ENCODE data around the gene WFDC9.

WFDC9 gene

GRCh38 chr20:45611054-45611453 lies 20.0 kb downstream of the WFDC9 start:
- H3K4me3 ChIP-seq, result no peak overlapping the region
- no peak for TF ChIP-seq CTCF (IDR thresholded peaks at IDR 0.05)
- intact Hi-C loops (cut with DNase I; ENCODE audit: low total_unique reads), result no loop called here

GRCh38 chr20:45607810-45608209 lies 23.3 kb downstream of the WFDC9 start:
- H3K36me3 ChIP-seq, result no peaks in the 10 kb centered on the region
- H3K27me3 ChIP-seq, result peaks cover 0 to 2% of the 10 kb centered on the region in 2 donors
- peaks cover 0 to 13% (median 8%) of the 10 kb centered on the region in 3 donors for H3K9me3 ChIP-seq
- H3K27ac ChIP-seq, result no peak overlapping the region
- intact Hi-C loops (cut with DNase I; ENCODE audit: low total_unique reads), result no loop called here
- no peaks in the 10 kb centered on the region for H3K4me1 ChIP-seq
- no peak overlapping the region for H3K4me3 ChIP-seq
- no peak for TF ChIP-seq CTCF (IDR thresholded peaks at IDR 0.05)
- DNase-seq, result no peak

More at GRCh38 chr20:45611054-45611453, 20.0 kb downstream of the WFDC9 start:
- Histone ChIP-seq H3K9me3 (peaks cover 0 to 13% (median 8%) of the 10 kb centered on the region in 3 donors), H3K27ac (no peak overlapping the region), H3K4me1 (no peaks in the 10 kb centered on the region), H3K36me3 (no peaks in the 10 kb centered on the region), H3K27me3 (peaks cover 0 to 2% of the 10 kb centered on the region in 2 donors)
- DNase-seq, result no peak

- peaks cover 0 to 13% of the 10 kb centered on the region in 2 donors for H3K27me3 ChIP-seq
- H3K4me3 ChIP-seq, result no peak overlapping the region
- H3K9me3 ChIP-seq, result no peaks in the 10 kb centered on the region
- H3K27ac ChIP-seq, result no peak overlapping the region
- H3K36me3 ChIP-seq, result no peaks in the 10 kb centered on the region
- no peak for TF ChIP-seq CTCF (IDR thresholded peaks at IDR 0.05)
- intact Hi-C loops (cut with DNase I; ENCODE audit: low total_unique reads), result no loop called here
- no peak for DNase-seq
- H3K4me1 ChIP-seq, result no peaks in the 10 kb centered on the region
These were observed 35.8 kb downstream of the WFDC9 start for GRCh38 chr20:45595235-45595634.

- H3K4me3 ChIP-seq, result no peak overlapping the region
- DNase-seq, result no peak
- H3K9me3 ChIP-seq, result no peaks in the 10 kb centered on the region
- intact Hi-C loops (cut with DNase I; ENCODE audit: low total_unique reads), result no loop called here
- no peak overlapping the region for H3K27ac ChIP-seq
- no peaks in the 10 kb centered on the region for H3K36me3 ChIP-seq
- H3K27me3 ChIP-seq, result peaks cover 0 to 13% of the 10 kb centered on the region in 2 donors
- no peak for TF ChIP-seq CTCF (IDR thresholded peaks at IDR 0.05)
- H3K4me1 ChIP-seq, result no peaks in the 10 kb centered on the region
These were observed 37.6 kb downstream of the WFDC9 start for GRCh38 chr20:45593498-45593897.

- H3K36me3 ChIP-seq, result no peaks in the 10 kb centered on the region
- H3K9me3 ChIP-seq, result no peaks in the 10 kb centered on the region
- peaks cover 0 to 13% of the 10 kb centered on the region in 2 donors for H3K27me3 ChIP-seq
- H3K4me3 ChIP-seq, result no peak overlapping the region
- H3K4me1 ChIP-seq, result no peaks in the 10 kb centered on the region
- peak; percentile 13 to 14 for TF ChIP-seq CTCF (IDR thresholded peaks at IDR 0.05)
- DNase-seq, result no peak
- no peak overlapping the region for H3K27ac ChIP-seq
- intact Hi-C loops (cut with DNase I; ENCODE audit: low total_unique reads), result no loop called here
These were observed 38.4 kb downstream of the WFDC9 start for GRCh38 chr20:45592574-45593189.

GRCh38 chr20:45589725-45590124 lies 41.4 kb downstream of the WFDC9 start:
- DNase-seq, result no peak
- TF ChIP-seq CTCF (IDR thresholded peaks at IDR 0.05), result no peak
- Histone ChIP-seq H3K36me3 (no peaks in the 10 kb centered on the region), H3K9me3 (no peaks in the 10 kb centered on the region), H3K27ac (no peak overlapping the region), H3K4me1 (no peaks in the 10 kb centered on the region), H3K4me3 (no peak overlapping the region), H3K27me3 (no peaks in the 10 kb centered on the region)
- intact Hi-C loops (cut with DNase I; ENCODE audit: low total_unique reads), result no loop called here

All from tibial artery (tissue), 4 donors.